NCI-H2081 treated with DMSO at 0.1 percent for 48 hours (cell line): ENCODE results near the gene OPCML.

Experiments
- DNase-seq: peaks from one replicate; lab custom pipeline; 2025; lab: John Stamatoyannopoulos, UW

OPCML gene

GRCh38 chr11:133541021-133541719 lies 8.9 kb upstream of the OPCML start:
- DNase-seq, result no peak

GRCh38 chr11:133536198-133536597 lies 3.9 kb upstream of the OPCML start:
- DNase-seq, result no peak

GRCh38 chr11:133533205-133533604 lies 904 bp upstream of the OPCML start:
- DNase-seq, result no peak

GRCh38 chr11:133531458-133531857 lies 843 bp downstream of the OPCML start:
- no peak for DNase-seq

- no peak for DNase-seq
Observed at GRCh38 chr11:133530501-133530835, 1.8 kb downstream of the OPCML start.

- no peak for DNase-seq
Observed at GRCh38 chr11:133529807-133530500, 2.3 kb downstream of the OPCML start.

- DNase-seq, result no peak
Observed at GRCh38 chr11:133526790-133527189, 5.5 kb downstream of the OPCML start.

- no peak for DNase-seq
Observed at GRCh38 chr11:133525976-133526375, 6.3 kb downstream of the OPCML start.

- DNase-seq, result no peak
Observed at GRCh38 chr11:133524488-133524887, 7.8 kb downstream of the OPCML start.

GRCh38 chr11:133522344-133522743 lies 10.0 kb downstream of the OPCML start:
- no peak for DNase-seq

GRCh38 chr11:133521502-133521901 lies 10.8 kb downstream of the OPCML start:
- DNase-seq, result no peak

GRCh38 chr11:133520707-133521106 lies 11.6 kb downstream of the OPCML start:
- no peak for DNase-seq

- no peak for DNase-seq
Observed at GRCh38 chr11:133519560-133519959, 12.7 kb downstream of the OPCML start.

- DNase-seq, result no peak
Observed at GRCh38 chr11:133518702-133519264, 13.5 kb downstream of the OPCML start.

GRCh38 chr11:133516845-133517244 lies 15.5 kb downstream of the OPCML start:
- no peak for DNase-seq

- no peak for DNase-seq
Observed at GRCh38 chr11:133515107-133515506, 17.2 kb downstream of the OPCML start.

GRCh38 chr11:133509924-133510697 lies 22.2 kb downstream of the OPCML start:
- no peak for DNase-seq

- DNase-seq, result no peak
Observed at GRCh38 chr11:133508468-133508867, 23.8 kb downstream of the OPCML start.

GRCh38 chr11:133507185-133507584 lies 25.1 kb downstream of the OPCML start:
- DNase-seq, result no peak

GRCh38 chr11:133506551-133507094 lies 25.7 kb downstream of the OPCML start:
- no peak for DNase-seq

GRCh38 chr11:133506023-133506422 lies 26.3 kb downstream of the OPCML start:
- no peak for DNase-seq

GRCh38 chr11:133504906-133505305 lies 27.4 kb downstream of the OPCML start:
- DNase-seq, result no peak
